SK-N-SH treated with all-trans-retinoic acid at 6 μM for 48 hours (cell line): ENCODE data around the gene FZD2.

Experiments
- ATAC-seq: fragments of 200-7000 bp; cut with Tn5 transposase; 3 replicates; pipeline ENCODE4 v1.9.1; 2020; ENCODE audit warnings: mild to moderate bottlenecking, moderate library complexity
- ARNTL ChIP-seq: fragments of 450-650 bp; formaldehyde crosslinking; IDR thresholded peaks from 2 replicates; pipeline ENCODE4 v1.5.0; 2020; ENCODE audit warnings: low read depth, mild to moderate bottlenecking, moderate library complexity, borderline replicate concordance
- BACH2 ChIP-seq: fragments of 250-450 bp; sonication (Bioruptor Pico); IDR thresholded peaks from 2 replicates; pipeline ENCODE4 v1.9.0; 2021; ENCODE audit warnings: mild to moderate bottlenecking, borderline replicate concordance
- CSDC2 ChIP-seq: fragments of 250-450 bp; sonication (Bioruptor Pico); IDR thresholded peaks from 2 replicates; pipeline ENCODE4 v1.5.0; 2020; ENCODE audit warnings: mild to moderate bottlenecking, moderate library complexity
- ESRRG ChIP-seq: fragments of 250-450 bp; sonication (Bioruptor Pico); IDR thresholded peaks from 2 replicates; pipeline ENCODE4 v1.6.1; 2021; ENCODE audit warnings: mild to moderate bottlenecking
- GLIS3 ChIP-seq: fragments of 250-450 bp; sonication (Bioruptor Pico); IDR thresholded peaks from 2 replicates; pipeline ENCODE4 v1.5.0; 2020; ENCODE audit warnings: mild to moderate bottlenecking, moderate library complexity
- ISL1 ChIP-seq: fragments of 250-450 bp; sonication (Bioruptor Pico); IDR thresholded peaks from 2 replicates; pipeline ENCODE4 v2.1.2; 2022; ENCODE audit warnings: mild to moderate bottlenecking, moderate library complexity
- PPARA ChIP-seq: fragments of 250-450 bp; sonication (Bioruptor Pico); IDR thresholded peaks from 2 replicates; pipeline ENCODE4 v1.5.0; 2020; ENCODE audit warnings: mild to moderate bottlenecking, borderline replicate concordance
- RARB ChIP-seq: fragments of 250-450 bp; sonication (Bioruptor Pico); IDR thresholded peaks from 2 replicates; pipeline ENCODE4 v1.8.0; 2021; ENCODE audit warnings: mild to moderate bottlenecking, moderate library complexity
- SNAI2 ChIP-seq: fragments of 250-450 bp; sonication (Bioruptor Pico); IDR thresholded peaks from 2 replicates; pipeline ENCODE4 v1.5.0; 2020; ENCODE audit warnings: mild to moderate bottlenecking, moderate library complexity
- TCF4 ChIP-seq: fragments of 250-450 bp; sonication (Bioruptor Pico); IDR thresholded peaks from 2 replicates; pipeline ENCODE4 v1.8.0; 2021; ENCODE audit warnings: mild to moderate bottlenecking, moderate library complexity, borderline replicate concordance
- TOX ChIP-seq: fragments of 250-450 bp; sonication (Bioruptor Pico); IDR thresholded peaks from 2 replicates; pipeline ENCODE4 v1.8.0; 2021; ENCODE audit warnings: mild to moderate bottlenecking, moderate library complexity, borderline replicate concordance
- ZFP3 ChIP-seq: fragments of 250-450 bp; sonication (Bioruptor Pico); IDR thresholded peaks from 2 replicates; pipeline ENCODE4 v1.5.0; 2020; ENCODE audit warnings: mild to moderate bottlenecking, moderate library complexity
- ZFP30 ChIP-seq: fragments of 450-650 bp; formaldehyde crosslinking; IDR thresholded peaks from 2 replicates; pipeline ENCODE4 v1.5.0; 2022; ENCODE audit warnings: mild to moderate bottlenecking, moderate library complexity
- ZNF565 ChIP-seq: fragments of 450-650 bp; formaldehyde crosslinking; conservative IDR thresholded peaks from 2 replicates; pipeline ENCODE4 v1.5.0; 2020; ENCODE audit warnings: low read depth, mild to moderate bottlenecking, moderate library complexity
- ZNF70 ChIP-seq: fragments of 450-650 bp; formaldehyde crosslinking; IDR thresholded peaks from 2 replicates; pipeline ENCODE4 v1.5.0; 2020; ENCODE audit warnings: mild to moderate bottlenecking, moderate library complexity
- ZNF8 ChIP-seq: fragments of 450-650 bp; formaldehyde crosslinking; IDR thresholded peaks from 2 replicates; pipeline ENCODE4 v1.5.0; 2020; ENCODE audit warnings: mild to moderate bottlenecking, moderate library complexity
- TF ChIP-seq, protein P1 (sequence below): fragments of 250-450 bp; sonication (Bioruptor Pico); IDR thresholded peaks from 2 replicates; pipeline ENCODE4 v1.8.0; 2021; ENCODE audit warnings: low read depth, mild to moderate bottlenecking, moderate library complexity, borderline replicate concordance
- TF ChIP-seq, protein P2 (sequence below): fragments of 250-450 bp; sonication (Bioruptor Pico); IDR thresholded peaks from 2 replicates; pipeline ENCODE4 v1.5.1; 2020; ENCODE audit warnings: low read depth, mild to moderate bottlenecking, moderate library complexity
- TF ChIP-seq, protein P3 (sequence below): fragments of 250-450 bp; sonication (Bioruptor Pico); IDR thresholded peaks from 2 replicates; pipeline ENCODE4 v1.5.1; 2021; ENCODE audit warnings: mild to moderate bottlenecking, moderate library complexity
- TF ChIP-seq, protein P4 (sequence below): fragments of 250-450 bp; sonication (Bioruptor Pico); IDR thresholded peaks from 2 replicates; pipeline ENCODE4 v1.8.0; 2020; ENCODE audit warnings: mild to moderate bottlenecking, moderate library complexity, borderline replicate concordance

Gene FZD2

DNA sequence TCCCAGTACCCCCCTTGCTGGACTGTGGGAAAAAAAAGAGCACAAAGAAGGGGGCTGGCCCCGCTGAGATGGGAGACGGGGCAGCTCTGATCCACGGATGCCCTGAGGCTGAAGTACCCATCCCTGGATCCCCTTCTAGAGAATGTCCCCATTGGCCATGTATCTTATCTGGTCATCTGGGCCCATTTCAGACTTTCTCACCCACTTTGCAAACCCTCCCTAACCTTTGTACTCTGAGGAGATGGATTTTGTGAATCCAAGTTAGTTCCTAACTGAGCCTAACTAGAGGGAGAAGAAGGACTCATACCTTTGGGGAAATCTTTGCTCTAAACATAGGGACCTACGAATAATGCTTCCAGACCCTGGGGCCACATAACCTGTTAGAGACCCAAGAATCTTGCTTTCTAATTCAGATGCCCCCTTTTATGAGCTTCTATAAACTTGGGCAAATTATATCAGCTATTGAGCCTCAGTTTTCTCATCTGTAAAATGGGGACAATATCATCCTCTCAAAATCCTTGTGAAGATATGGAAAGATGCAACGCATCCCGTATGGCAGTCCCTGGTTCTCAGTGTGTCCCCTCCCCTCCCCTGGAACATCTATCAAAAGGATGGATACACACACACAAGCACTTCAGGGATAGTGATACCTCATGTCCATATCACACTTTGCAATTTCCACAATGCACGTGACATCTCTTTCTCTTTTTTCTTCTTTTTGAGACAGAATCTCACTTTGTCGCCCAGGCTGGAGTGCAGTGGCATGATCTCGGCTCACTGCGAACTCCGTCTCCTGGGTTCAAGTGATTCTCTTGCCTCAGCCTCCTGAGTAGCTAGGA is 16.8 kb upstream of the FZD2 start:
- ATAC-seq: no peak
- no peak for TF ChIP-seq GLIS3 (CRISPR knock-in tag)
- TF ChIP-seq ZNF8 (CRISPR knock-in tag): no peak
- TF ChIP-seq, protein P1, sequence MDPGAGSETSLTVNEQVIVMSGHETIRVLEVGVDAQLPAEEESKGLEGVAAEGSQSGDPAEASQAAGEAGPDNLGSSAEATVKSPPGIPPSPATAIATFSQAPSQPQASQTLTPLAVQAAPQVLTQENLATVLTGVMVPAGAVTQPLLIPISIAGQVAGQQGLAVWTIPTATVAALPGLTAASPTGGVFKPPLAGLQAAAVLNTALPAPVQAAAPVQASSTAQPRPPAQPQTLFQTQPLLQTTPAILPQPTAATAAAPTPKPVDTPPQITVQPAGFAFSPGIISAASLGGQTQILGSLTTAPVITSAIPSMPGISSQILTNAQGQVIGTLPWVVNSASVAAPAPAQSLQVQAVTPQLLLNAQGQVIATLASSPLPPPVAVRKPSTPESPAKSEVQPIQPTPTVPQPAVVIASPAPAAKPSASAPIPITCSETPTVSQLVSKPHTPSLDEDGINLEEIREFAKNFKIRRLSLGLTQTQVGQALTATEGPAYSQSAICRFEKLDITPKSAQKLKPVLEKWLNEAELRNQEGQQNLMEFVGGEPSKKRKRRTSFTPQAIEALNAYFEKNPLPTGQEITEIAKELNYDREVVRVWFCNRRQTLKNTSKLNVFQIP (CRISPR knock-in tag): no peak
- TF ChIP-seq, all 23 proteins: peak for 0

DNA sequence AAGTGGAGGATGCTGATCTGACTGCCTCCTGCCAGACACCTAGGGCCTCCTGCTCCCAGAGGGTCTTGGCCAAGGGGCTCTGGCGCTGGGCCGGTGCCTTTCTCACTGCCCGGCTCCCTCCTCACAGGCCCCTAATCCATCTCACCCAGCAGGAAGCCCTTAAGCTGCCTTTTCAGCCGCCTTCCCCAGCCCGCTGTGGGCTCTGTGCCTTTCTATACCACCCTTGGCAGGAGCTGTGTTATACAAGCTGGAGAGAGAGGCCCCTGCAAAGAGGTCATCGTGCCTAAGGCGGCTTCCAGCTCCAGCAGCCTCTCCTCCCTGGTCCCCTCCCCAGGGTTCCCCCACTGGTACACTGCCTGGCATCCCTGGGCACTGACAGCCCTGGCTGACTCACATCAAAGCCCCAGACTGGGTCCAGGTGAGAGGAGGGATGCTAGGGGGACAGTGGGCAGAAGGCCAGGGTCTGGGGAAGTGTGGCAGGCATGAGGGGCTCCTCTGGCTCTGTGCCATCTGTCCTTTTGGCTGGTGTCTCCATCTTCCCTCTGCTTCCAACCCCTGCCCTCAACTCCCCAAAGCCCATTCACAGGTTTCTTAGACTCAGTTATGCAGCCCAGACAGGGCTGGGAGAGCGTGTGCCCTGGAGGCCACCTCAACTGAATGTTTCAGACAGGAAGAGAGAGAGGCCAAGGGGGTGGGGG is 15.3 kb upstream of the FZD2 start:
- TF ChIP-seq TCF4 (CRISPR knock-in tag) (no peak), ESRRG (no peak), RARB (CRISPR knock-in tag) (no peak), ISL1 (CRISPR knock-in tag) (no peak), CSDC2 (CRISPR knock-in tag) (no peak), GLIS3 (CRISPR knock-in tag) (no peak), SNAI2 (CRISPR knock-in tag) (no peak), ARNTL (no peak), BACH2 (CRISPR knock-in tag) (no peak), ZNF565 (CRISPR knock-in tag) (no peak), ZFP30 (CRISPR knock-in tag) (no peak), TOX (CRISPR knock-in tag) (no peak), PPARA (CRISPR knock-in tag) (no peak), ZNF8 (CRISPR knock-in tag) (no peak), ZFP3 (CRISPR knock-in tag) (no peak), ZNF70 (no peak)
- TF ChIP-seq, protein P2, sequence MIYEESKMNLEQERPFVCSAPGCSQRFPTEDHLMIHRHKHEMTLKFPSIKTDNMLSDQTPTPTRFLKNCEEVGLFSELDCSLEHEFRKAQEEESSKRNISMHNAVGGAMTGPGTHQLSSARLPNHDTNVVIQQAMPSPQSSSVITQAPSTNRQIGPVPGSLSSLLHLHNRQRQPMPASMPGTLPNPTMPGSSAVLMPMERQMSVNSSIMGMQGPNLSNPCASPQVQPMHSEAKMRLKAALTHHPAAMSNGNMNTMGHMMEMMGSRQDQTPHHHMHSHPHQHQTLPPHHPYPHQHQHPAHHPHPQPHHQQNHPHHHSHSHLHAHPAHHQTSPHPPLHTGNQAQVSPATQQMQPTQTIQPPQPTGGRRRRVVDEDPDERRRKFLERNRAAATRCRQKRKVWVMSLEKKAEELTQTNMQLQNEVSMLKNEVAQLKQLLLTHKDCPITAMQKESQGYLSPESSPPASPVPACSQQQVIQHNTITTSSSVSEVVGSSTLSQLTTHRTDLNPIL (CRISPR knock-in tag): no peak
- TF ChIP-seq, protein P3, sequence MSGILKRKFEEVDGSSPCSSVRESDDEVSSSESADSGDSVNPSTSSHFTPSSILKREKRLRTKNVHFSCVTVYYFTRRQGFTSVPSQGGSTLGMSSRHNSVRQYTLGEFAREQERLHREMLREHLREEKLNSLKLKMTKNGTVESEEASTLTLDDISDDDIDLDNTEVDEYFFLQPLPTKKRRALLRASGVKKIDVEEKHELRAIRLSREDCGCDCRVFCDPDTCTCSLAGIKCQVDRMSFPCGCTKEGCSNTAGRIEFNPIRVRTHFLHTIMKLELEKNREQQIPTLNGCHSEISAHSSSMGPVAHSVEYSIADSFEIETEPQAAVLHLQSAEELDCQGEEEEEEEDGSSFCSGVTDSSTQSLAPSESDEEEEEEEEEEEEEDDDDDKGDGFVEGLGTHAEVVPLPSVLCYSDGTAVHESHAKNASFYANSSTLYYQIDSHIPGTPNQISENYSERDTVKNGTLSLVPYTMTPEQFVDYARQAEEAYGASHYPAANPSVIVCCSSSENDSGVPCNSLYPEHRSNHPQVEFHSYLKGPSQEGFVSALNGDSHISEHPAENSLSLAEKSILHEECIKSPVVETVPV (CRISPR knock-in tag): no peak
- TF ChIP-seq, protein P4, sequence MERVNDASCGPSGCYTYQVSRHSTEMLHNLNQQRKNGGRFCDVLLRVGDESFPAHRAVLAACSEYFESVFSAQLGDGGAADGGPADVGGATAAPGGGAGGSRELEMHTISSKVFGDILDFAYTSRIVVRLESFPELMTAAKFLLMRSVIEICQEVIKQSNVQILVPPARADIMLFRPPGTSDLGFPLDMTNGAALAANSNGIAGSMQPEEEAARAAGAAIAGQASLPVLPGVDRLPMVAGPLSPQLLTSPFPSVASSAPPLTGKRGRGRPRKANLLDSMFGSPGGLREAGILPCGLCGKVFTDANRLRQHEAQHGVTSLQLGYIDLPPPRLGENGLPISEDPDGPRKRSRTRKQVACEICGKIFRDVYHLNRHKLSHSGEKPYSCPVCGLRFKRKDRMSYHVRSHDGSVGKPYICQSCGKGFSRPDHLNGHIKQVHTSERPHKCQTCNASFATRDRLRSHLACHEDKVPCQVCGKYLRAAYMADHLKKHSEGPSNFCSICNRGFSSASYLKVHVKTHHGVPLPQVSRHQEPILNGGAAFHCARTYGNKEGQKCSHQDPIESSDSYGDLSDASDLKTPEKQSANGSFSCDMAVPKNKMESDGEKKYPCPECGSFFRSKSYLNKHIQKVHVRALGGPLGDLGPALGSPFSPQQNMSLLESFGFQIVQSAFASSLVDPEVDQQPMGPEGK: no peak
- ATAC-seq: no peak

DNA sequence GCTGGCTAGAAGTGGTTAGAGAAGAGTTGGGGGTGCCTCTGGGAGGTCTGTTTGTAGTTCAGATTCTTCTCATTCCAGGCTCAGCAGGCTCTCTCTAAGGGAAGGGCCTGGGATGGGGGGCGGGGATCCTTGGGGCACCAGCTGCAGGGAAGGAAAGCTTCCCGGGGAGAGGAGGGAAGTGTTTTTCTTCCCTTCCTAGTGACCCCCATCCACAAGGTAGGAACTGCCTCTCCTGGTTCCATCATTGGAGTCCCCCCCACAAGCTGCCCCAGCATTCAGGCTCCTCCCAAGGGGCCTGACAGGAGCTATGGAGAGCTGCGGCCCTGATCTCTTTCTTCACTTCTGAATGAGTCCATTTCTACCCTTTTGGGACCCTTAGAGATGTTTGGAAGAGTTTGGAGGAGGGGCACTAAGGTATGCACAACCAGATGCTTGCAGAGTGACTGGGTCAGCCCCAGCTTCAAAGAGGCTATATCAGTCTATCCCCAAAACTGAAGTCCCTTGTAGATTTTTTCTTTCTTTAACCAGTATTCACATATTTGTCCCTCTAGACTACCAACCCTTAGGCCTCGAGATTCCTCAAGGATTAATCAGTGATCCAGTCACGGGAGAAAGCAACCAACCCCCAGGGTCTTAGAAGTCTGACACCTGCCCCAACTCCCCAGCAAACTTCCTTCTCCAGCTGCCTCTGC is 13.9 kb upstream of the FZD2 start:
- ATAC-seq: peak; percentile 90
- no peak for TF ChIP-seq TOX (CRISPR knock-in tag)
- no peak for TF ChIP-seq ZNF565 (CRISPR knock-in tag)
- no peak for TF ChIP-seq SNAI2 (CRISPR knock-in tag)
- TF ChIP-seq ZNF70: no peak
- TF ChIP-seq RARB (CRISPR knock-in tag): no peak
- no peak for TF ChIP-seq ISL1 (CRISPR knock-in tag)
- no peak for TF ChIP-seq ESRRG
- TF ChIP-seq, protein P1 (CRISPR knock-in tag): no peak
- TF ChIP-seq, protein P2 (CRISPR knock-in tag): no peak
